GM13976 (cell line): ENCODE data around the gene SMAD5.

ENCODE experiments used
- DNase-seq: peaks from one replicate; pipeline ENCODE4 v3.0.0; 2012; ENCODE audit warnings: low spot score
- in situ Hi-C: fragments of 300-500 bp; cut with MboI; formaldehyde crosslinking; loops from one replicate; pipeline ENCODE4 v1.12.0; 2022; ENCODE audit warnings: low sequenced_read_pairs, mixed read lengths, inconsistent platforms; ENCODE audit not compliant: unreplicated experiment
- TF ChIP-seq, protein P1 (sequence below): IDR thresholded peaks from 2 replicates; pipeline ENCODE4 v1.5.1; 2012; ENCODE audit warnings: borderline replicate concordance, mild to moderate bottlenecking; ENCODE audit not compliant: insufficient read depth; ENCODE audit errors: extremely low read depth, missing control alignments, control extremely low read depth

Gene SMAD5

DNA sequence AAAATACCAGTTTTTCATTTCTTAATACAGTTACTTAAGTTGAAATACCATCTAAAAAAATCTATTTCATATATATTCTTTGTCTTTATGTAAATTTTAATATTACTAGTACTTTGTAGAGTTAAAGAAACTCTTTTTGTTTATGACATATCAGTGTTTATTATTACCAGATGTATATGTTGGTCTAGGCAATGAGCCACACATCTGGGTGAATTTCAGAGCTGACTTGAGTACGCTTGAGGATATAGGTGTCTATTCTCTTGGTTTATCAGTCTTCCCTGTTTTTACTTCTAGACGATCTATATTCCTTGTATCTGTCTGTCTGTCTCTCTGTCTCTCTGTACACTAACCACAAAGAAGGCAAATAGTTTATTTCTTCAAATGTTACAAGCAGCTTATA lies 2.9 kb downstream of the SMAD5 start:
- DNase-seq = no peak
- TF ChIP-seq, protein P1, sequence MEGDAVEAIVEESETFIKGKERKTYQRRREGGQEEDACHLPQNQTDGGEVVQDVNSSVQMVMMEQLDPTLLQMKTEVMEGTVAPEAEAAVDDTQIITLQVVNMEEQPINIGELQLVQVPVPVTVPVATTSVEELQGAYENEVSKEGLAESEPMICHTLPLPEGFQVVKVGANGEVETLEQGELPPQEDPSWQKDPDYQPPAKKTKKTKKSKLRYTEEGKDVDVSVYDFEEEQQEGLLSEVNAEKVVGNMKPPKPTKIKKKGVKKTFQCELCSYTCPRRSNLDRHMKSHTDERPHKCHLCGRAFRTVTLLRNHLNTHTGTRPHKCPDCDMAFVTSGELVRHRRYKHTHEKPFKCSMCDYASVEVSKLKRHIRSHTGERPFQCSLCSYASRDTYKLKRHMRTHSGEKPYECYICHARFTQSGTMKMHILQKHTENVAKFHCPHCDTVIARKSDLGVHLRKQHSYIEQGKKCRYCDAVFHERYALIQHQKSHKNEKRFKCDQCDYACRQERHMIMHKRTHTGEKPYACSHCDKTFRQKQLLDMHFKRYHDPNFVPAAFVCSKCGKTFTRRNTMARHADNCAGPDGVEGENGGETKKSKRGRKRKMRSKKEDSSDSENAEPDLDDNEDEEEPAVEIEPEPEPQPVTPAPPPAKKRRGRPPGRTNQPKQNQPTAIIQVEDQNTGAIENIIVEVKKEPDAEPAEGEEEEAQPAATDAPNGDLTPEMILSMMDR = no peak
- in situ Hi-C loops = no loop called here

DNA sequence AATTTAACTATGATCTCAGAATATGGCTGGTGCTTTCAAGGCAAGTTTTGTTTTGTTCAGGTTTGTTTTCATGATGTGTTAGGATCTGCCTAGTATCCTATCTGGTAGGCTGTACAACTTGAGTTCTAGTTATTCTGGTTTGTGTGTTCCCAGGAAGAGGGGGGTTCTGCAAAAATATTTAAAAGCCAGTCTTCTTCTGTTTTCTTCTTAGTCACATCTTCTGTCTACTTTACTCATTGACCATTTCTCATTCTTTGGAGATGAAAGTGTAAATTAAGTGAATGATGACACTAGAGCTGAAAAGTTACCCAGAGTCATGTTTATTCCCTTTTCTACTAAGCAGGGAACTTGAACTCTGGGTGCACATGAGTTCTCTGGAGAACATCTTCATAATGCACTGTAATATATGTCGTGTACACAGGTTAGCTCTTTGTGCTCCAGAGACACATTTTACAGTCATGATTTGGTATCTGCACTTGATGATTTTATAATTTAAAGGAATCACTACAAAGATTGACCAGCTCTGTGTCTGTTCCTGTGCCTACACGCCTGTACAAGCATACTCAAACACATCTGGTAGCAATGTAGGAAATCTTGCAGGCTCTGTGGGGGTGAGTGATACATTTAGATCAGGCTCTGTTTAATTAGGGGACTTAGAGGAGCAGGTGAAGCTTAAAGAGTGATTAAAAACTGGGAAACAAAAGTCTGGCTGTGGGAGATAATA lies 5.0 kb downstream of the SMAD5 start:
- DNase-seq = no peak
- TF ChIP-seq, protein P1 = no peak
- in situ Hi-C loops = no loop called here

DNA sequence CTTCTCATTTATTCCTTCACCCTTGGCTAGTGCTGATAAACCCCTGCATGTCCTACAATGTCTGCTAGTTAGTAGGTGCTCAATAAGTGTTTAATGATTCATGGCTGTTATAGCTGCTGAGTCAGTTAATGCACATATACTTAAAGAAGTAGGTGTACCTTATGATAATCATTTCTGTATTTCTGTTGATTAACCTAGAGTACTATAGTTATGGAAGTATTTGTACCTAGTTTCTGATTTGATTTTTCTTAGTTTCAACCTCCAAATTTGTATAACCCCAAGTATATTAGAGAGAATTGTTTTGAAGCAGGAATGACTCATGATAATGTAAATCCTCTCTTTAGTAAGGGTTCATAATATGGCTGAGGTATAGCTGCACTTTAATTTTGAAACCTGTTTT lies 8.9 kb downstream of the SMAD5 start:
- TF ChIP-seq, protein P1 = no peak
- in situ Hi-C loops = no loop called here
- DNase-seq = no peak

DNA sequence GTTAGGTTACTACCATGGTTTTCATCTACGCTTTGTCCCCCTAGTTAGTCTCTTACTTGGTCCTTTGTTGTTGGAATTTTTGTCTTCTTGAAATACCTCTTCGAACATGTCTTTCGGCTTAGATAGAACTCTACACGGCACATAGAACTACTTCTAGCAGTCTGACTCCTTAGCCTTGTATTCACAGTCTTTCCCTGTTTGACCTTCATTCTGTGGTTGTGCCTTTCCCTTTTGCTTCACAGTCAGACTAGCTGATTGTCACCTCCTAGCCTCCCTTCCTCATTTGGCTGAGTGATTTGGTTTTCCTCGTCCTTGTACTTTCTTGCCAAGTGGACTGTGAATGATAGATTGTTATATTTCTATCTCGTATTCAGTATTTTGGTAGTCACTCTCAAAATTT lies 10.7 kb downstream of the SMAD5 start:
- in situ Hi-C loops = no loop called here
- DNase-seq = no peak
- TF ChIP-seq, protein P1 = no peak

DNA sequence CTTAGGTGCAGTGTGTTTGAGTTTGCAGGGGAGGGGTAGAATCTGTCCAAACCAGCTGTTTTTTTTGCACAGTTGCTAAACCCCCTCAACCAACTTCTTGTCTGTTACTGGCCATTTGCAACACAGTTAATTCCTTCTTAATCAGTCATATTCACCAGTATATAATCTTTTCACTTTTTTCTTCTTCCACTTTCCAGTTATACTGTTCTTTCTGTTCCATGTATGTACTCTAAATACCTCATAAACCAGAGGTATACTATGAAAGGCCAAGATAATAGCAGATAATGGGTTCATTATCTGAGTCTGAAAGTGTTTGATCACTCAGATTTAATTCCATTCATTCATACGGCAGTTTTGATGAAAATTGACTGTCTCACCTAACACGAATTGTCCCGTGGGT lies 11.1 kb downstream of the SMAD5 start:
- no peak for DNase-seq
- TF ChIP-seq, protein P1 = no peak
- in situ Hi-C loops = no loop called here

DNA sequence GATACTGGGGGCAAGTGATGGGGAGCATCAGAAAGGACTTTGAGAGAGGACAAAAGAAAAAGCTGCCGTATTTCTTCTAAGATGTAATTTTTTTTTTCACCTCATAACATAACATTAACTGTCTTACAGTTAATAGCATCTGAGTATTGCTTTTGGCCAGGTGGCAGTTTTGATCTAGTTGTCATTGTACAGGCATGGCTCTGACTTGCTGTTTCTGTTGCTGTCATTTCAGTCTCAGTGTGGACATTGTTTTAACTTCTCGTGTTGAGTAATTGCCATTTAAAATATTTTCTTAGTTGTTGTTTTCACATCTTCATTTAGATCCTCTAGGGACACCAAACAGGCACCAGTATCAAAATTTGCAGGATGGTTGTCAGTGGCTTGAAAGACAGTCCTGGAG lies 12.4 kb downstream of the SMAD5 start:
- in situ Hi-C loops = no loop called here
- TF ChIP-seq, protein P1 = no peak
- DNase-seq = no peak

DNA sequence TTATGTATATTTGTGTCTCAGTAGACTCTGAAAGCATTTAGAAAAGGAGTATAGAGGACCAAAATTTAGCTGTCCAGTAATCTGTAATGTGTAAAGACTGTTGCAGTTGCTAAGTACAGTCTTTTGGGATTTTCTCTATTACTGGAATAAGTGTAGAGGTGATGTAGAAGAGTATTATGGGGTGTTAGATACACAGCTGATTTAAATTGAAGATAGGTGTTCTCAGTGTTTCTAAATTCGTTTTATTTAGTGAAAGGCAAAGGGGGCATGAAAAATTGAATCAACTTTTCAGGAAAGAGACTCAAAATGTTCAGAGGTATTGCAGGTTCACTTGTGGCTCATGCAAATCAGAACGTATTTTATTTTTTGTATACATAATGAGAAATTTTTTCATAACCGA lies 13.6 kb downstream of the SMAD5 start:
- no peak for DNase-seq
- TF ChIP-seq, protein P1 = no peak
- in situ Hi-C loops = no loop called here
